ENCODE results near the gene STUM.
"Not testable (repeated sequence)": the region's sequence is repeated elsewhere in the genome, so short reads cannot be mapped to it uniquely, and the experiment has no call there.

STUM gene

DNA sequence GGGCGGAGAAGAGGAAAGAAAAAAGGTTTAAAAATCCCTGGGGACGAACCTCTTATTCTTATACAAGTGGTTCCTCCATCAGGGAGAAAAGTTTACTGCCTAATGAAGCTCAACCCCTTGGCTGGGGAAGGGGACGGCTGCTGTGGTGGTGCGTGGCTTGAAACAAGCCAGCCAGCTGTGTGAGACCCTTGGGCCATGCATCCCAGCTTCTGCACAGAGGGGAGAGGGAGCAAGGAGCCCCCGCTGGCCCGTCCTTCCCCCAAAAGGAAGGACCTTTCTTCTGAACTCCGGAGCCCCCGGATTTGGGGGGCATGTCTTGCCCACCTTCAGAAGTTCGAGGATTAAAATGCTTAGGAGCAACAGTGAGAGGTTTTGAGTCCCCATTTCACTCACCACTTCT is 67.3 kb downstream of the STUM start:
- H3K27me3 ChIP-seq (ENCODE audit: insufficient read depth, poor library complexity, severe bottlenecking), result no peaks in the 10 kb centered on the region
- no peak for ATAC-seq (ENCODE audit: low read depth)
- no peak for DNase-seq (ENCODE audit: low spot score)
- no peaks in the 10 kb centered on the region for H3K36me3 ChIP-seq (ENCODE audit: low read depth)
- H3K27ac ChIP-seq (ENCODE audit: poor library complexity, severe bottlenecking), result no peak overlapping the region
- TF ChIP-seq, protein P1, sequence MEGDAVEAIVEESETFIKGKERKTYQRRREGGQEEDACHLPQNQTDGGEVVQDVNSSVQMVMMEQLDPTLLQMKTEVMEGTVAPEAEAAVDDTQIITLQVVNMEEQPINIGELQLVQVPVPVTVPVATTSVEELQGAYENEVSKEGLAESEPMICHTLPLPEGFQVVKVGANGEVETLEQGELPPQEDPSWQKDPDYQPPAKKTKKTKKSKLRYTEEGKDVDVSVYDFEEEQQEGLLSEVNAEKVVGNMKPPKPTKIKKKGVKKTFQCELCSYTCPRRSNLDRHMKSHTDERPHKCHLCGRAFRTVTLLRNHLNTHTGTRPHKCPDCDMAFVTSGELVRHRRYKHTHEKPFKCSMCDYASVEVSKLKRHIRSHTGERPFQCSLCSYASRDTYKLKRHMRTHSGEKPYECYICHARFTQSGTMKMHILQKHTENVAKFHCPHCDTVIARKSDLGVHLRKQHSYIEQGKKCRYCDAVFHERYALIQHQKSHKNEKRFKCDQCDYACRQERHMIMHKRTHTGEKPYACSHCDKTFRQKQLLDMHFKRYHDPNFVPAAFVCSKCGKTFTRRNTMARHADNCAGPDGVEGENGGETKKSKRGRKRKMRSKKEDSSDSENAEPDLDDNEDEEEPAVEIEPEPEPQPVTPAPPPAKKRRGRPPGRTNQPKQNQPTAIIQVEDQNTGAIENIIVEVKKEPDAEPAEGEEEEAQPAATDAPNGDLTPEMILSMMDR (IDR thresholded peaks at IDR 0.05; ENCODE audit: poor library complexity, severe bottlenecking), result no peak
- H3K9me3 ChIP-seq (ENCODE audit: severe bottlenecking), result no peaks in the 10 kb centered on the region
- no peaks in the 10 kb centered on the region for H3K4me1 ChIP-seq (ENCODE audit: insufficient read depth, poor library complexity, severe bottlenecking)
- H3K4me3 ChIP-seq (ENCODE audit: severe bottlenecking), result no peak overlapping the region

GRCh38 chr1:226616636-226617035 is 68.1 kb downstream of the STUM start:
- no peak overlapping the region for H3K27ac ChIP-seq (ENCODE audit: poor library complexity, severe bottlenecking)
- ATAC-seq (ENCODE audit: low read depth) (no peak), DNase-seq (ENCODE audit: low spot score) (no peak)
- H3K27me3 ChIP-seq (ENCODE audit: insufficient read depth, poor library complexity, severe bottlenecking), result no peaks in the 10 kb centered on the region
- no peaks in the 10 kb centered on the region for H3K9me3 ChIP-seq (ENCODE audit: severe bottlenecking)
- no peaks in the 10 kb centered on the region for H3K4me1 ChIP-seq (ENCODE audit: insufficient read depth, poor library complexity, severe bottlenecking)
- TF ChIP-seq, protein P1 (IDR thresholded peaks at IDR 0.05; ENCODE audit: poor library complexity, severe bottlenecking), result no peak
- no peak overlapping the region for H3K4me3 ChIP-seq (ENCODE audit: severe bottlenecking)
- no peaks in the 10 kb centered on the region for H3K36me3 ChIP-seq (ENCODE audit: low read depth)

DNA sequence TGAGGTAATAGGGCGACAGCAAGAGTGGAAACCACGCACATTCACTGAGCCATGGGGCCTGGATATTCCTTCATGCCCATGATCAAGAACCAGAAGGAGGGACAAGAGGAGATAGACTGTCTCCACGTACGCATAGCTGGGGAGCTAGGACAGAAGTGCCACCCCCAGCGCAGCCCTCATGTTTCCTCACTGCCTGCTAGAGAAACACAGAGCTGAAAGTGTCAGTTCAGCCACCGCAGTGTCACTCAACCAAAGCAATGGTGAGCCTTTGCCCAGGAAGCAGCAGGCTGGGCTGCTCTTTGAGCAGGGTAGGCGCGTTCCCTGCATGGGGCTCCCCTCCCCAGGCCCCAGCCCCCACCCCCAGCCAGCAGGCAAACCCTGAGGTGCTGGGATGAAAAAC is 68.5 kb downstream of the STUM start:
- DNase-seq (ENCODE audit: low spot score) (no peak), ATAC-seq (ENCODE audit: low read depth) (no peak)
- H3K36me3 ChIP-seq (ENCODE audit: low read depth), result no peaks in the 10 kb centered on the region
- no peak overlapping the region for H3K27ac ChIP-seq (ENCODE audit: poor library complexity, severe bottlenecking)
- TF ChIP-seq, protein P1 (IDR thresholded peaks at IDR 0.05; ENCODE audit: poor library complexity, severe bottlenecking), result no peak
- no peaks in the 10 kb centered on the region for H3K4me1 ChIP-seq (ENCODE audit: insufficient read depth, poor library complexity, severe bottlenecking)
- no peak overlapping the region for H3K4me3 ChIP-seq (ENCODE audit: severe bottlenecking)
- no peaks in the 10 kb centered on the region for H3K27me3 ChIP-seq (ENCODE audit: insufficient read depth, poor library complexity, severe bottlenecking)
- H3K9me3 ChIP-seq (ENCODE audit: severe bottlenecking), result no peaks in the 10 kb centered on the region

DNA sequence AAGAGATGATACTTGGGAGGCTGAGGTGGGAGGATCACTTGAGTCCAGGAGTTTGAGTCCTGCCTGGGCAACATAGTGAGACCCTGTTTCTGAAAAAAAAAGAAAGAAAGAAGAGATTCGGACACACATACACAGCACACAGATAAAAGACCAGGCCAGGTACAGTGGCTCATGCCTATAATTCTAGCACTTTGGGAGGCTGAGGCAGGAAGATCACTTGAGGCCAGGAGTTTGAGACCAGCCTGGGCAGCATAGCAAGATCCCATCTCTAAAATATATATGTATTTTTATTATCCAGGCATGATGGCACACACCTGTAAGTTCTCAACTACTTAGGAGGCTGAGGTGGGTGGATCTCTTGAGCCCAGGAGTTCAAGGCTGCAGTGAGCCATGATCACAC is 69.2 kb downstream of the STUM start:
- not testable (repeated sequence) for H3K4me3 ChIP-seq (ENCODE audit: severe bottlenecking); H3K4me1 ChIP-seq (ENCODE audit: insufficient read depth, poor library complexity, severe bottlenecking); H3K27me3 ChIP-seq (ENCODE audit: insufficient read depth, poor library complexity, severe bottlenecking); H3K9me3 ChIP-seq (ENCODE audit: severe bottlenecking); DNase-seq (ENCODE audit: low spot score); ATAC-seq (ENCODE audit: low read depth); H3K36me3 ChIP-seq (ENCODE audit: low read depth); H3K27ac ChIP-seq (ENCODE audit: poor library complexity, severe bottlenecking)

GRCh38 chr1:226618380-226618779 is 69.8 kb downstream of the STUM start:
- Histone ChIP-seq H3K27me3 (ENCODE audit: insufficient read depth, poor library complexity, severe bottlenecking) (no peaks in the 10 kb centered on the region), H3K36me3 (ENCODE audit: low read depth) (no peaks in the 10 kb centered on the region), H3K4me3 (ENCODE audit: severe bottlenecking) (no peak overlapping the region), H3K9me3 (ENCODE audit: severe bottlenecking) (no peaks in the 10 kb centered on the region), H3K4me1 (ENCODE audit: insufficient read depth, poor library complexity, severe bottlenecking) (no peaks in the 10 kb centered on the region), H3K27ac (ENCODE audit: poor library complexity, severe bottlenecking) (no peak overlapping the region)
- ATAC-seq (ENCODE audit: low read depth) (no peak), DNase-seq (ENCODE audit: low spot score) (no peak)
- TF ChIP-seq, protein P1 (IDR thresholded peaks at IDR 0.05; ENCODE audit: poor library complexity, severe bottlenecking), result no peak
